ENCODE measurements around the gene ERG.

The ERG gene

GRCh38 chr21:38354746-38355145 is 143.5 kb downstream of the ERG start:
- Histone ChIP-seq H3K36me3 (ENCODE audit: insufficient read depth, low read length) (no peaks in the 10 kb centered on the region), H3K27me3 (ENCODE audit: control insufficient read depth in 1 of 2, insufficient read depth in 2 of 2, low read length in 2 of 2) (peaks cover 0 to 4% of the 10 kb centered on the region in 2 donors), H3K9ac (ENCODE audit: low read length) (no peak overlapping the region), H3K4me1 (ENCODE audit: insufficient read depth, low read length) (peaks cover 9% of the 10 kb centered on the region), H3K4me3 (ENCODE audit: low read depth in 1 of 2, low read length in 2 of 2) (no peak overlapping the region), H3K9me3 (ENCODE audit: low read length) (no peaks in the 10 kb centered on the region), H3K27ac (ENCODE audit: low read depth, low read length) (no peak overlapping the region)

- H3K36me3 ChIP-seq (ENCODE audit: insufficient read depth, low read length), result no peaks in the 10 kb centered on the region
- no peak overlapping the region for H3K27ac ChIP-seq (ENCODE audit: low read depth, low read length)
- peaks cover 9% of the 10 kb centered on the region for H3K4me1 ChIP-seq (ENCODE audit: insufficient read depth, low read length)
- H3K27me3 ChIP-seq (ENCODE audit: control insufficient read depth in 1 of 2, insufficient read depth in 2 of 2, low read length in 2 of 2), result peaks cover 0 to 4% of the 10 kb centered on the region in 2 donors
- no peaks in the 10 kb centered on the region for H3K9me3 ChIP-seq (ENCODE audit: low read length)
- no peak overlapping the region for H3K4me3 ChIP-seq (ENCODE audit: low read depth in 1 of 2, low read length in 2 of 2)
- no peak overlapping the region for H3K9ac ChIP-seq (ENCODE audit: low read length)
Measured at GRCh38 chr21:38354231-38354630, 144.0 kb downstream of the ERG start.

GRCh38 chr21:38352536-38353219 is 145.6 kb downstream of the ERG start:
- no peaks in the 10 kb centered on the region for H3K36me3 ChIP-seq (ENCODE audit: insufficient read depth, low read length)
- no peak overlapping the region for H3K9ac ChIP-seq (ENCODE audit: low read length)
- no peaks in the 10 kb centered on the region for H3K9me3 ChIP-seq (ENCODE audit: low read length)
- H3K27me3 ChIP-seq (ENCODE audit: control insufficient read depth in 1 of 2, insufficient read depth in 2 of 2, low read length in 2 of 2), result peaks cover 0 to 4% of the 10 kb centered on the region in 2 donors
- H3K27ac ChIP-seq (ENCODE audit: low read depth, low read length), result no peak overlapping the region
- no peak overlapping the region for H3K4me3 ChIP-seq (ENCODE audit: low read depth in 1 of 2, low read length in 2 of 2)
- H3K4me1 ChIP-seq (ENCODE audit: insufficient read depth, low read length), result peaks cover 9% of the 10 kb centered on the region

- Histone ChIP-seq H3K4me1 (ENCODE audit: insufficient read depth, low read length) (peaks cover 9% of the 10 kb centered on the region), H3K27ac (ENCODE audit: low read depth, low read length) (no peak overlapping the region), H3K36me3 (ENCODE audit: insufficient read depth, low read length) (no peaks in the 10 kb centered on the region), H3K9me3 (ENCODE audit: low read length) (no peaks in the 10 kb centered on the region), H3K27me3 (ENCODE audit: control insufficient read depth in 1 of 2, insufficient read depth in 2 of 2, low read length in 2 of 2) (peaks cover 0 to 3% of the 10 kb centered on the region in 2 donors), H3K4me3 (ENCODE audit: low read depth in 1 of 2, low read length in 2 of 2) (no peak overlapping the region), H3K9ac (ENCODE audit: low read length) (no peak overlapping the region)
Measured at GRCh38 chr21:38351961-38352521, 146.2 kb downstream of the ERG start.

- no peaks in the 10 kb centered on the region for H3K9me3 ChIP-seq (ENCODE audit: low read length)
- peaks cover 9% of the 10 kb centered on the region for H3K4me1 ChIP-seq (ENCODE audit: insufficient read depth, low read length)
- no peaks in the 10 kb centered on the region for H3K36me3 ChIP-seq (ENCODE audit: insufficient read depth, low read length)
- H3K27ac ChIP-seq (ENCODE audit: low read depth, low read length), result no peak overlapping the region
- H3K27me3 ChIP-seq (ENCODE audit: control insufficient read depth in 1 of 2, insufficient read depth in 2 of 2, low read length in 2 of 2), result no peaks in the 10 kb centered on the region
- H3K4me3 ChIP-seq (ENCODE audit: low read depth in 1 of 2, low read length in 2 of 2), result no peak overlapping the region
- no peak overlapping the region for H3K9ac ChIP-seq (ENCODE audit: low read length)
Measured at GRCh38 chr21:38351176-38351959, 146.9 kb downstream of the ERG start.

GRCh38 chr21:38350684-38351083 is 147.6 kb downstream of the ERG start:
- H3K9ac ChIP-seq (ENCODE audit: low read length), result no peak overlapping the region
- no peaks in the 10 kb centered on the region for H3K36me3 ChIP-seq (ENCODE audit: insufficient read depth, low read length)
- no peaks in the 10 kb centered on the region for H3K9me3 ChIP-seq (ENCODE audit: low read length)
- no peak overlapping the region for H3K4me3 ChIP-seq (ENCODE audit: low read depth in 1 of 2, low read length in 2 of 2)
- no peak overlapping the region for H3K27ac ChIP-seq (ENCODE audit: low read depth, low read length)
- H3K4me1 ChIP-seq (ENCODE audit: insufficient read depth, low read length), result peaks cover 9% of the 10 kb centered on the region
- no peaks in the 10 kb centered on the region for H3K27me3 ChIP-seq (ENCODE audit: control insufficient read depth in 1 of 2, insufficient read depth in 2 of 2, low read length in 2 of 2)

- Histone ChIP-seq H3K27ac (ENCODE audit: low read depth, low read length) (no peak overlapping the region), H3K9me3 (ENCODE audit: low read length) (no peaks in the 10 kb centered on the region), H3K4me1 (ENCODE audit: insufficient read depth, low read length) (peaks cover 9% of the 10 kb centered on the region), H3K27me3 (ENCODE audit: control insufficient read depth in 1 of 2, insufficient read depth in 2 of 2, low read length in 2 of 2) (no peaks in the 10 kb centered on the region), H3K9ac (ENCODE audit: low read length) (no peak overlapping the region), H3K4me3 (ENCODE audit: low read depth in 1 of 2, low read length in 2 of 2) (no peak overlapping the region), H3K36me3 (ENCODE audit: insufficient read depth, low read length) (no peaks in the 10 kb centered on the region)
Measured at GRCh38 chr21:38349977-38350376, 148.3 kb downstream of the ERG start.

- no peaks in the 10 kb centered on the region for H3K27me3 ChIP-seq (ENCODE audit: control insufficient read depth in 1 of 2, insufficient read depth in 2 of 2, low read length in 2 of 2)
- H3K4me1 ChIP-seq (ENCODE audit: insufficient read depth, low read length), result peaks cover 9% of the 10 kb centered on the region
- H3K9me3 ChIP-seq (ENCODE audit: low read length), result no peaks in the 10 kb centered on the region
- H3K9ac ChIP-seq (ENCODE audit: low read length), result no peak overlapping the region
- no peaks in the 10 kb centered on the region for H3K36me3 ChIP-seq (ENCODE audit: insufficient read depth, low read length)
- H3K27ac ChIP-seq (ENCODE audit: low read depth, low read length), result no peak overlapping the region
- H3K4me3 ChIP-seq (ENCODE audit: low read depth in 1 of 2, low read length in 2 of 2), result no peak overlapping the region
Measured at GRCh38 chr21:38349111-38349746, 149.0 kb downstream of the ERG start.

GRCh38 chr21:38346286-38346685 is 152.0 kb downstream of the ERG start:
- no peaks in the 10 kb centered on the region for H3K36me3 ChIP-seq (ENCODE audit: insufficient read depth, low read length)
- H3K27ac ChIP-seq (ENCODE audit: low read depth, low read length), result no peak overlapping the region
- H3K4me3 ChIP-seq (ENCODE audit: low read depth in 1 of 2, low read length in 2 of 2), result no peak overlapping the region
- H3K9ac ChIP-seq (ENCODE audit: low read length), result no peak overlapping the region
- no peaks in the 10 kb centered on the region for H3K27me3 ChIP-seq (ENCODE audit: control insufficient read depth in 1 of 2, insufficient read depth in 2 of 2, low read length in 2 of 2)
- no peaks in the 10 kb centered on the region for H3K4me1 ChIP-seq (ENCODE audit: insufficient read depth, low read length)
- no peaks in the 10 kb centered on the region for H3K9me3 ChIP-seq (ENCODE audit: low read length)

- Histone ChIP-seq H3K9me3 (ENCODE audit: low read length) (no peaks in the 10 kb centered on the region), H3K27me3 (ENCODE audit: control insufficient read depth in 1 of 2, insufficient read depth in 2 of 2, low read length in 2 of 2) (no peaks in the 10 kb centered on the region), H3K36me3 (ENCODE audit: insufficient read depth, low read length) (no peaks in the 10 kb centered on the region), H3K4me1 (ENCODE audit: insufficient read depth, low read length) (no peaks in the 10 kb centered on the region), H3K4me3 (ENCODE audit: low read depth in 1 of 2, low read length in 2 of 2) (no peak overlapping the region), H3K27ac (ENCODE audit: low read depth, low read length) (no peak overlapping the region), H3K9ac (ENCODE audit: low read length) (no peak overlapping the region)
Measured at GRCh38 chr21:38343691-38344090, 154.6 kb downstream of the ERG start.

GRCh38 chr21:38342739-38343138 is 155.5 kb downstream of the ERG start:
- Histone ChIP-seq H3K9me3 (ENCODE audit: low read length) (no peaks in the 10 kb centered on the region), H3K36me3 (ENCODE audit: insufficient read depth, low read length) (no peaks in the 10 kb centered on the region), H3K4me3 (ENCODE audit: low read depth in 1 of 2, low read length in 2 of 2) (no peak overlapping the region), H3K27ac (ENCODE audit: low read depth, low read length) (no peak overlapping the region), H3K27me3 (ENCODE audit: control insufficient read depth in 1 of 2, insufficient read depth in 2 of 2, low read length in 2 of 2) (no peaks in the 10 kb centered on the region), H3K4me1 (ENCODE audit: insufficient read depth, low read length) (no peaks in the 10 kb centered on the region), H3K9ac (ENCODE audit: low read length) (no peak overlapping the region)
